GM18519 (cell line): ENCODE results near the gene HIP1.
"Not testable (repeated sequence)": the region's sequence is repeated elsewhere in the genome, so short reads cannot be mapped to it uniquely, and the experiment has no call there.

ENCODE experiments used
- ATAC-seq: cut with Tn5 transposase; IDR thresholded peaks from one replicate; pipeline ENCODE4 v1.9.1; 2021; ENCODE audit warnings: mild to moderate bottlenecking, moderate library complexity; ENCODE audit not compliant: unreplicated experiment, low FRiP score

The HIP1 gene

GRCh38 chr7:75687246-75688088, 51.3 kb downstream of the HIP1 start:
- ATAC-seq, result no peak

- ATAC-seq, result no peak
These were observed 52.2 kb downstream of the HIP1 start for GRCh38 chr7:75686551-75686950.

GRCh38 chr7:75682052-75682451, 56.7 kb downstream of the HIP1 start:
- not testable (repeated sequence) for ATAC-seq

GRCh38 chr7:75679060-75679459, 59.7 kb downstream of the HIP1 start:
- ATAC-seq, result no peak

- no peak for ATAC-seq
These were observed 69.2 kb downstream of the HIP1 start for GRCh38 chr7:75669579-75669978.

GRCh38 chr7:75667938-75668337, 70.8 kb downstream of the HIP1 start:
- ATAC-seq, result no peak

- peak; percentile 15 for ATAC-seq
These were observed 75.3 kb downstream of the HIP1 start for GRCh38 chr7:75663302-75663907.

- ATAC-seq, result peak; percentile 61
These were observed 76.0 kb downstream of the HIP1 start for GRCh38 chr7:75662579-75663301.

- no peak for ATAC-seq
These were observed 78.0 kb downstream of the HIP1 start for GRCh38 chr7:75660566-75661215.

GRCh38 chr7:75658802-75659201, 79.9 kb downstream of the HIP1 start:
- no peak for ATAC-seq

GRCh38 chr7:75658369-75658768, 80.4 kb downstream of the HIP1 start:
- no peak for ATAC-seq

GRCh38 chr7:75657866-75658265, 80.9 kb downstream of the HIP1 start:
- ATAC-seq, result no peak

GRCh38 chr7:75656740-75657139, 82.0 kb downstream of the HIP1 start:
- ATAC-seq, result no peak

GRCh38 chr7:75655536-75655935, 83.2 kb downstream of the HIP1 start:
- no peak for ATAC-seq

GRCh38 chr7:75654855-75655254, 83.9 kb downstream of the HIP1 start:
- ATAC-seq, result no peak

GRCh38 chr7:75653651-75654050, 85.1 kb downstream of the HIP1 start:
- no peak for ATAC-seq

GRCh38 chr7:75652788-75653187, 86.0 kb downstream of the HIP1 start:
- ATAC-seq, result no peak

- no peak for ATAC-seq
These were observed 88.1 kb downstream of the HIP1 start for GRCh38 chr7:75650681-75651080.

GRCh38 chr7:75650062-75650461, 88.7 kb downstream of the HIP1 start:
- no peak for ATAC-seq

GRCh38 chr7:75649462-75649861, 89.3 kb downstream of the HIP1 start:
- no peak for ATAC-seq
